HepG2 (cell line): ENCODE results near the gene UROS. TPM values are rescaled to one million over a fixed set of nuclear protein-coding genes. Genes with fewer than 3 reads are reported as not detected.

Experiments used
- CEBPG ChIP-seq: IDR thresholded peaks from 2 replicates; pipeline ENCODE4 v1.6.1; 2016
- ELF4 ChIP-seq: sonication (generic); formaldehyde crosslinking; IDR thresholded peaks from 2 replicates; pipeline ENCODE4 v1.5.0; 2020; ENCODE audit warnings: missing genetic modification reagents, mild to moderate bottlenecking, moderate library complexity, borderline replicate concordance
- ERF ChIP-seq: IDR thresholded peaks from 2 replicates; pipeline ENCODE4 v1.6.1; 2018; ENCODE audit warnings: missing biosample characterization, missing genetic modification reagents
- GFI1 ChIP-seq: sonication (generic); formaldehyde crosslinking; IDR thresholded peaks from 2 replicates; pipeline ENCODE4 v1.5.0; 2020; ENCODE audit warnings: missing genetic modification reagents, mild to moderate bottlenecking, borderline replicate concordance
- HHEX ChIP-seq: IDR thresholded peaks from 2 replicates; pipeline ENCODE4 v1.6.1; 2016; ENCODE audit warnings: control low read depth
- KDM5A ChIP-seq: fragments of 200-600 bp; sonication (generic); IDR thresholded peaks from 2 replicates; pipeline ENCODE4 v1.7.0; 2018; ENCODE audit warnings: antibody characterized with exemption, mild to moderate bottlenecking, low read length, borderline replicate concordance
- MAFF ChIP-seq: IDR thresholded peaks from 2 replicates; pipeline ENCODE4 v1.6.1; 2011; ENCODE audit warnings: low read depth, low read length, improper control_type of control experiment
- NR2F1 ChIP-seq, 2 experiments: fragments of 450-650 bp in 1 of 2; formaldehyde crosslinking in 1 of 2; IDR thresholded peaks; 2 replicates each; pipeline versions ENCODE4 v1.5.0 to v1.6.1; 2016 to 2020; ENCODE audit warnings: mild to moderate bottlenecking in 1 of 2, missing compliant biosample characterization in 1 of 2, missing genetic modification reagents in 1 of 2, moderate library complexity in 1 of 2
- PHF21A ChIP-seq: sonication (generic); formaldehyde crosslinking; IDR thresholded peaks from 2 replicates; pipeline ENCODE4 v1.5.0; 2020; ENCODE audit warnings: mild to moderate bottlenecking, missing genetic modification reagents
- RAD51 ChIP-seq: fragments of 450-650 bp; IDR thresholded peaks from 2 replicates; pipeline ENCODE4 v1.6.1; 2016; ENCODE audit warnings: borderline replicate concordance
- WIZ ChIP-seq: sonication (generic); formaldehyde crosslinking; IDR thresholded peaks from 2 replicates; pipeline ENCODE4 v1.5.1; 2020; ENCODE audit warnings: mild to moderate bottlenecking, missing genetic modification reagents
- ZNF205 ChIP-seq: IDR thresholded peaks from 2 replicates; pipeline ENCODE4 v1.6.1; 2018; ENCODE audit warnings: missing biosample characterization, missing genetic modification reagents
- ZNF253 ChIP-seq: sonication (generic); formaldehyde crosslinking; IDR thresholded peaks from 2 replicates; pipeline ENCODE4 v1.8.0; 2022; ENCODE audit warnings: mild to moderate bottlenecking, missing genetic modification reagents, borderline replicate concordance
- ZNF546 ChIP-seq: sonication (generic); formaldehyde crosslinking; conservative IDR thresholded peaks from 2 replicates; pipeline ENCODE4 v1.8.1; 2023; ENCODE audit warnings: mild to moderate bottlenecking, missing genetic modification reagents
- ZNF574 ChIP-seq: sonication (generic); formaldehyde crosslinking; IDR thresholded peaks from 2 replicates; pipeline ENCODE4 v1.4.0; 2020; ENCODE audit warnings: missing genetic modification reagents
- ZNF678 ChIP-seq: sonication (generic); formaldehyde crosslinking; IDR thresholded peaks from 2 replicates; pipeline ENCODE4 v1.4.0; 2020; ENCODE audit warnings: mild to moderate bottlenecking, missing genetic modification reagents
- ZNF713 ChIP-seq: sonication (generic); formaldehyde crosslinking; IDR thresholded peaks from 2 replicates; pipeline ENCODE4 v1.4.0; 2020; ENCODE audit warnings: mild to moderate bottlenecking, missing genetic modification reagents
- ZNF768 ChIP-seq: sonication (generic); formaldehyde crosslinking; IDR thresholded peaks from 2 replicates; pipeline ENCODE4 v1.4.0; 2020; ENCODE audit warnings: missing genetic modification reagents
- ZNF784 ChIP-seq: sonication (generic); formaldehyde crosslinking; IDR thresholded peaks from 2 replicates; pipeline ENCODE4 v1.5.1; 2020; ENCODE audit warnings: missing genetic modification reagents, mild to moderate bottlenecking, borderline replicate concordance
- ZNF792 ChIP-seq: IDR thresholded peaks from 2 replicates; pipeline ENCODE4 v1.6.1; 2016
- ZNF891 ChIP-seq: sonication (generic); formaldehyde crosslinking; IDR thresholded peaks from 2 replicates; pipeline ENCODE4 v1.5.0; 2020; ENCODE audit warnings: mild to moderate bottlenecking, missing genetic modification reagents
- polyA plus RNA-seq, 8 experiments: library from polyadenylated mRNA; depleted of rRNA in 3 of 8; stranded (reverse) in 7 of 8; unstranded in 1 of 8; fragments of >200 nt; fragmentation: Illumina TruSeq in 4 of 8; extraction: Trizol in 4 of 8; gene quantifications; 2 replicates each; pipeline versions ENCODE4 v1.2.1 to v1.2.3, GENCODE V29; 2011 to 2016; ENCODE audit warnings: low read depth in 4 of 8, missing spikeins in 1 of 8, mixed read lengths in 1 of 8; ENCODE audit not compliant: insufficient read depth in 1 of 8
- total RNA-seq, 5 experiments: library from RNA; depleted of rRNA; stranded (reverse); fragments of >200 nt; fragmentation: Illumina TruSeq; extraction: Trizol; gene quantifications; 2 replicates each; pipeline ENCODE4 v1.2.3, GENCODE V29; 2016; ENCODE audit warnings: low read depth in 1 of 5
- TF ChIP-seq, protein P1 (sequence below): IDR thresholded peaks from 2 replicates; pipeline ENCODE4 v1.6.1; 2016; ENCODE audit warnings: low read depth, missing genetic modification reagents, missing compliant biosample characterization

Gene UROS
- total and polyA plus RNA-seq, 2 of the 13 experiments (the other 11 are each of a cell fraction or from before 2014, with no cell fraction given) = 14.8 to 49.9 TPM

GRCh38 chr10:125822878-125823662 is at the start of gene UROS, which contains the start of gene BCCIP (continued):
- TF ChIP-seq, protein P1, sequence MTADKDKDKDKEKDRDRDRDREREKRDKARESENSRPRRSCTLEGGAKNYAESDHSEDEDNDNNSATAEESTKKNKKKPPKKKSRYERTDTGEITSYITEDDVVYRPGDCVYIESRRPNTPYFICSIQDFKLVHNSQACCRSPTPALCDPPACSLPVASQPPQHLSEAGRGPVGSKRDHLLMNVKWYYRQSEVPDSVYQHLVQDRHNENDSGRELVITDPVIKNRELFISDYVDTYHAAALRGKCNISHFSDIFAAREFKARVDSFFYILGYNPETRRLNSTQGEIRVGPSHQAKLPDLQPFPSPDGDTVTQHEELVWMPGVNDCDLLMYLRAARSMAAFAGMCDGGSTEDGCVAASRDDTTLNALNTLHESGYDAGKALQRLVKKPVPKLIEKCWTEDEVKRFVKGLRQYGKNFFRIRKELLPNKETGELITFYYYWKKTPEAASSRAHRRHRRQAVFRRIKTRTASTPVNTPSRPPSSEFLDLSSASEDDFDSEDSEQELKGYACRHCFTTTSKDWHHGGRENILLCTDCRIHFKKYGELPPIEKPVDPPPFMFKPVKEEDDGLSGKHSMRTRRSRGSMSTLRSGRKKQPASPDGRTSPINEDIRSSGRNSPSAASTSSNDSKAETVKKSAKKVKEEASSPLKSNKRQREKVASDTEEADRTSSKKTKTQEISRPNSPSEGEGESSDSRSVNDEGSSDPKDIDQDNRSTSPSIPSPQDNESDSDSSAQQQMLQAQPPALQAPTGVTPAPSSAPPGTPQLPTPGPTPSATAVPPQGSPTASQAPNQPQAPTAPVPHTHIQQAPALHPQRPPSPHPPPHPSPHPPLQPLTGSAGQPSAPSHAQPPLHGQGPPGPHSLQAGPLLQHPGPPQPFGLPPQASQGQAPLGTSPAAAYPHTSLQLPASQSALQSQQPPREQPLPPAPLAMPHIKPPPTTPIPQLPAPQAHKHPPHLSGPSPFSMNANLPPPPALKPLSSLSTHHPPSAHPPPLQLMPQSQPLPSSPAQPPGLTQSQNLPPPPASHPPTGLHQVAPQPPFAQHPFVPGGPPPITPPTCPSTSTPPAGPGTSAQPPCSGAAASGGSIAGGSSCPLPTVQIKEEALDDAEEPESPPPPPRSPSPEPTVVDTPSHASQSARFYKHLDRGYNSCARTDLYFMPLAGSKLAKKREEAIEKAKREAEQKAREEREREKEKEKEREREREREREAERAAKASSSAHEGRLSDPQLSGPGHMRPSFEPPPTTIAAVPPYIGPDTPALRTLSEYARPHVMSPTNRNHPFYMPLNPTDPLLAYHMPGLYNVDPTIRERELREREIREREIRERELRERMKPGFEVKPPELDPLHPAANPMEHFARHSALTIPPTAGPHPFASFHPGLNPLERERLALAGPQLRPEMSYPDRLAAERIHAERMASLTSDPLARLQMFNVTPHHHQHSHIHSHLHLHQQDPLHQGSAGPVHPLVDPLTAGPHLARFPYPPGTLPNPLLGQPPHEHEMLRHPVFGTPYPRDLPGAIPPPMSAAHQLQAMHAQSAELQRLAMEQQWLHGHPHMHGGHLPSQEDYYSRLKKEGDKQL (CRISPR knock-in tag) = no peak
- TF ChIP-seq KDM5A (peak; percentile 35; the same call in 1 of the 2 replicates), NR2F1 (CRISPR knock-in tag; IDR thresholded peaks at IDR 0.05) (peak; percentile 35 to 87), WIZ (CRISPR knock-in tag) (no peak; the same call in 1 of the 2 replicates), GFI1 (CRISPR knock-in tag) (peak; percentile 48; the same call in 1 of the 2 replicates), ZNF205 (CRISPR knock-in tag) (0 out of 2 replicates have a peak, but pooled peaks have one; percentile 20), ZNF546 (CRISPR knock-in tag) (no peak), MAFF (no peak), ZNF891 (no peak), ZNF574 (CRISPR knock-in tag) (peak; percentile 60; the same call in 1 of the 2 replicates), ZNF768 (CRISPR knock-in tag) (peak; percentile 38; the same call in 1 of the 2 replicates), ELF4 (CRISPR knock-in tag) (no peak), HHEX (CRISPR knock-in tag) (no peak), CEBPG (CRISPR knock-in tag) (no peak), ZNF792 (peak; percentile 91), ZNF784 (peak; percentile 82), RAD51 (no peak), ZNF678 (CRISPR knock-in tag) (no peak), ZNF713 (CRISPR knock-in tag) (no peak), ERF (CRISPR knock-in tag) (no peak), PHF21A (CRISPR knock-in tag) (no peak; the same call in 1 of the 2 replicates), ZNF253 (CRISPR knock-in tag) (no peak)
